Mesenchymal stem cell (in vitro differentiated cells and primary cell): ENCODE measurements around the gene MID2.
A peak's percentile ranks its signal among the peaks of the same experiment; 100 is the strongest.
"Not testable (repeated sequence)": the region's sequence is repeated elsewhere in the genome, so short reads cannot be mapped to it uniquely, and the experiment has no call there.

Experiments used
- DNase-seq: peaks from one replicate; pipeline ENCODE4 v3.0.0-alpha.2; 2013
- H2AFZ ChIP-seq: one replicate; pipeline ENCODE4 v1.6.1; 2013; ENCODE audit warnings: low read depth, mild to moderate bottlenecking, control low read depth, inconsistent platforms, low read length, moderate library complexity
- H2AK5ac ChIP-seq: 2 replicates; pipeline ENCODE4 v1.6.1; 2013; ENCODE audit warnings: low read length, moderate library complexity, mild to moderate bottlenecking, inconsistent platforms; ENCODE audit not compliant: severe bottlenecking
- H2BK120ac ChIP-seq: one replicate; pipeline ENCODE4 v1.6.1; 2013; ENCODE audit warnings: low read depth, mild to moderate bottlenecking, inconsistent platforms, low read length, moderate library complexity
- H2BK12ac ChIP-seq, 2 experiments: one replicate each; pipeline ENCODE4 v1.6.1; 2013; ENCODE audit warnings: inconsistent platforms in 2 of 2, low read length in 2 of 2, mild to moderate bottlenecking in 2 of 2, moderate library complexity in 2 of 2, control low read depth in 1 of 2
- H2BK15ac ChIP-seq: one replicate; pipeline ENCODE4 v1.6.1; 2013; ENCODE audit warnings: mild to moderate bottlenecking, low read depth, inconsistent platforms; ENCODE audit not compliant: poor library complexity, severe bottlenecking
- H2BK5ac ChIP-seq: 2 replicates; pipeline ENCODE4 v1.6.1; 2013; ENCODE audit warnings: low read depth, mild to moderate bottlenecking, low read length, control low read depth, inconsistent platforms; ENCODE audit not compliant: poor library complexity, severe bottlenecking
- H3K14ac ChIP-seq, 2 experiments: one replicate each; pipeline ENCODE4 v1.6.1; 2013; ENCODE audit warnings: inconsistent platforms in 2 of 2, low read length in 2 of 2, control low read depth in 1 of 2, mild to moderate bottlenecking in 1 of 2, moderate library complexity in 1 of 2
- H3K18ac ChIP-seq, 2 experiments: one replicate each; pipeline ENCODE4 v1.6.1; 2013; ENCODE audit warnings: inconsistent platforms in 2 of 2, low read length in 2 of 2, control low read depth in 1 of 2, low read depth in 1 of 2, mild to moderate bottlenecking in 1 of 2
- H3K23ac ChIP-seq, 2 experiments: one replicate each; pipeline ENCODE4 v1.6.1; 2013; ENCODE audit warnings: inconsistent platforms in 2 of 2, low read length in 2 of 2, mild to moderate bottlenecking in 2 of 2, moderate library complexity in 2 of 2, control low read depth in 1 of 2
- H3K27ac ChIP-seq: 2 replicates; pipeline ENCODE4 v1.5.1; 2013; ENCODE audit warnings: mild to moderate bottlenecking, moderate library complexity, low read length, control low read depth, inconsistent platforms; ENCODE audit not compliant: poor library complexity, severe bottlenecking
- H3K27me3 ChIP-seq, 2 experiments: 2 replicates each; pipeline versions ENCODE4 v1.6.1 to v1.7.0; 2013; ENCODE audit warnings: low read length in 2 of 2, mild to moderate bottlenecking in 2 of 2, moderate library complexity in 2 of 2, control low read depth in 1 of 2, inconsistent platforms in 1 of 2; ENCODE audit not compliant: control insufficient read depth in 1 of 2, insufficient read depth in 1 of 2
- H3K36me3 ChIP-seq, 2 experiments: 2 replicates each; pipeline versions ENCODE4 v1.6.1 to v1.7.0; 2013; ENCODE audit warnings: low read length in 2 of 2, control low read depth in 1 of 2, inconsistent platforms in 1 of 2, low read depth in 1 of 2, mild to moderate bottlenecking in 1 of 2; ENCODE audit not compliant: insufficient read depth in 2 of 2, control insufficient read depth in 1 of 2
- H3K4ac ChIP-seq, 2 experiments: one replicate each; pipeline ENCODE4 v1.6.1; 2013; ENCODE audit warnings: inconsistent platforms in 2 of 2, low read length in 2 of 2, mild to moderate bottlenecking in 2 of 2, moderate library complexity in 2 of 2, control low read depth in 1 of 2, low read depth in 1 of 2
- H3K4me1 ChIP-seq: 2 replicates; pipeline ENCODE4 v1.6.1; 2013; ENCODE audit warnings: low read depth, low read length, control low read depth; ENCODE audit not compliant: control insufficient read depth, insufficient read depth
- H3K4me2 ChIP-seq: 2 replicates; pipeline ENCODE4 v1.6.1; 2013; ENCODE audit warnings: low read length, mild to moderate bottlenecking, inconsistent platforms; ENCODE audit not compliant: poor library complexity, severe bottlenecking
- H3K4me3 ChIP-seq, 2 experiments: 2 replicates each; pipeline versions ENCODE4 v1.5.1 to v1.7.0; 2013; ENCODE audit warnings: low read length in 2 of 2, mild to moderate bottlenecking in 2 of 2, control low read depth in 1 of 2, low read depth in 1 of 2; ENCODE audit not compliant: insufficient read depth in 1 of 2
- H3K79me1 ChIP-seq: replicated peaks from 2 replicates; pipeline ENCODE4 v1.6.1; 2013; ENCODE audit warnings: mild to moderate bottlenecking, control low read depth, low read length, inconsistent platforms; ENCODE audit not compliant: poor library complexity, severe bottlenecking
- H3K9ac ChIP-seq: 2 replicates; pipeline ENCODE4 v1.7.0; 2013; ENCODE audit warnings: mild to moderate bottlenecking, low read length, moderate library complexity
- H3K9me3 ChIP-seq: 2 replicates; pipeline ENCODE4 v1.7.0; 2013; ENCODE audit warnings: mild to moderate bottlenecking, low read length; ENCODE audit not compliant: control insufficient read depth
- H4K8ac ChIP-seq: one replicate; pipeline ENCODE4 v1.6.1; 2013; ENCODE audit warnings: inconsistent platforms, mild to moderate bottlenecking, low read length, moderate library complexity
- H4K91ac ChIP-seq: one replicate; pipeline ENCODE4 v1.6.1; 2013; ENCODE audit warnings: mild to moderate bottlenecking, low read length, inconsistent platforms
- WGBS: methylation state at CpG from one replicate; pipeline ENCODE4 v1.1.7; 2013; ENCODE audit warnings: mixed read lengths; 5-methylcytosine and 5-hydroxymethylcytosine counted together

Gene MID2

GRCh38 chrX:107787827-107788226 lies 37.8 kb upstream of the MID2 start:
- Histone ChIP-seq H2BK5ac (no peak overlapping the region), H3K4me3 (no peak overlapping the region), H2BK120ac (no peak overlapping the region), H2AFZ (no peak overlapping the region), H3K36me3 (no peaks in the 10 kb centered on the region), H4K8ac (no peak overlapping the region), H3K79me1 (no peaks in the 10 kb centered on the region), H2AK5ac (no peak overlapping the region), H3K27me3 (peaks cover 0 to 64% of the 10 kb centered on the region in 2 experiments), H2BK15ac (no peak overlapping the region), H3K9me3 (no peaks in the 10 kb centered on the region), H3K4me1 (no peaks in the 10 kb centered on the region), H3K18ac (no peak overlapping the region), H3K23ac (no peak overlapping the region), H2BK12ac (no peak overlapping the region), H3K14ac (no peak overlapping the region), H4K91ac (no peak overlapping the region), H3K27ac (no peak overlapping the region), H3K4me2 (no peak overlapping the region), H3K9ac (peak overlapping the region; percentile 34), H3K4ac (no peak overlapping the region)
- no peak for DNase-seq
- WGBS = 20% methylated on average over 1 of the region's 1 CpG

- Histone ChIP-seq H2AFZ (no peak overlapping the region), H3K36me3 (no peaks in the 10 kb centered on the region), H3K27ac (no peak overlapping the region), H3K9me3 (peaks cover 4% of the 10 kb centered on the region), H2BK120ac (no peak overlapping the region), H3K23ac (no peak overlapping the region), H4K8ac (no peak overlapping the region), H3K4me3 (no peak overlapping the region), H2BK12ac (no peak overlapping the region), H2AK5ac (no peak overlapping the region), H3K4me1 (no peaks in the 10 kb centered on the region), H3K9ac (no peak overlapping the region), H3K18ac (no peak overlapping the region), H2BK5ac (no peak overlapping the region), H4K91ac (no peak overlapping the region), H3K27me3 (peaks cover 0 to 22% of the 10 kb centered on the region in 2 experiments), H3K4me2 (no peak overlapping the region), H2BK15ac (no peak overlapping the region), H3K4ac (no peak overlapping the region), H3K79me1 (no peaks in the 10 kb centered on the region), H3K14ac (no peak overlapping the region)
- no peak for DNase-seq
- WGBS = 67% methylated on average over 1 of the region's 1 CpG
Observed at GRCh38 chrX:107804427-107804826, 21.2 kb upstream of the MID2 start.

- Histone ChIP-seq H3K23ac (no peak overlapping the region), H3K36me3 (no peaks in the 10 kb centered on the region), H2AFZ (no peak overlapping the region), H3K27ac (no peak overlapping the region), H3K79me1 (no peaks in the 10 kb centered on the region), H3K14ac (no peak overlapping the region), H3K4me2 (no peak overlapping the region), H3K4me3 (no peak overlapping the region), H2BK15ac (no peak overlapping the region), H3K9me3 (peaks cover 4% of the 10 kb centered on the region), H4K91ac (no peak overlapping the region), H2BK120ac (no peak overlapping the region), H3K27me3 (peaks cover 0 to 16% of the 10 kb centered on the region in 2 experiments), H4K8ac (no peak overlapping the region), H2BK12ac (no peak overlapping the region), H3K4ac (no peak overlapping the region), H2BK5ac (no peak overlapping the region), H2AK5ac (no peak overlapping the region), H3K18ac (no peak overlapping the region), H3K4me1 (no peaks in the 10 kb centered on the region), H3K9ac (no peak overlapping the region)
- 63% methylated on average over 2 of the region's 3 CpGs for WGBS
- DNase-seq = no peak
Observed at GRCh38 chrX:107805179-107805578, 20.5 kb upstream of the MID2 start.

GRCh38 chrX:107810053-107810452 lies 15.6 kb upstream of the MID2 start:
- not testable (repeated sequence) for H2BK120ac ChIP-seq, H2BK15ac ChIP-seq, H3K9me3 ChIP-seq, H2BK12ac ChIP-seq, H3K14ac ChIP-seq, H2AFZ ChIP-seq, H3K4me3 ChIP-seq, H4K8ac ChIP-seq, H3K79me1 ChIP-seq, H2AK5ac ChIP-seq, H3K23ac ChIP-seq, H3K9ac ChIP-seq, H3K36me3 ChIP-seq, H3K4ac ChIP-seq, H4K91ac ChIP-seq, H3K4me1 ChIP-seq, H3K4me2 ChIP-seq, H3K27ac ChIP-seq, H3K18ac ChIP-seq, DNase-seq, H2BK5ac ChIP-seq
- 90% methylated on average over 3 of the region's 10 CpGs for WGBS
- peaks cover 0 to 28% of the 10 kb centered on the region in 2 experiments for H3K27me3 ChIP-seq
